Kidney (tissue), 14 donors: ENCODE measurements around the gene MT1H. TPM values are rescaled to one million over a fixed set of nuclear protein-coding genes. Genes with fewer than 3 reads are reported as not detected.

Experiments used
- DNase-seq, 5 donors: peaks; one replicate each; pipeline ENCODE4 v3.0.0-alpha.2; 2013 to 2020
- FAIRE-seq: peaks from 2 replicates; lab custom pipeline; 2012; peaks lifted over from hg19 to GRCh38; lab: Jason Lieb, UNC
- H3K27ac ChIP-seq, 2 donors: one replicate each; pipeline ENCODE4 v1.7.0; 2013; ENCODE audit warnings: low read depth in 2 of 2, low read length in 2 of 2, inconsistent platforms in 1 of 2
- H3K27me3 ChIP-seq: one replicate; pipeline ENCODE4 v1.7.1; 2013; ENCODE audit warnings: low read length, inconsistent platforms; ENCODE audit not compliant: control insufficient read depth, insufficient read depth
- H3K36me3 ChIP-seq, 3 donors: one replicate each; pipeline versions ENCODE4 v1.7.0 to v1.7.1; 2013; ENCODE audit warnings: low read length in 3 of 3, control low read depth in 1 of 3, inconsistent platforms in 1 of 3; ENCODE audit not compliant: insufficient read depth in 3 of 3, control insufficient read depth in 2 of 3
- H3K4me1 ChIP-seq, 3 donors: one replicate each; pipeline versions ENCODE4 v1.7.0 to v1.7.1; 2013; ENCODE audit warnings: low read length in 3 of 3, inconsistent platforms in 1 of 3, low read depth in 1 of 3; ENCODE audit not compliant: control insufficient read depth in 2 of 3, insufficient read depth in 2 of 3
- H3K4me3 ChIP-seq, 3 donors: one replicate each; pipeline versions ENCODE4 v1.7.0 to v1.8.1; 2013; ENCODE audit warnings: low read length in 3 of 3, control low read depth in 1 of 3, inconsistent platforms in 1 of 3
- H3K9ac ChIP-seq, 3 donors: one replicate each; pipeline versions ENCODE4 v1.7.0 to v1.7.1; 2013; ENCODE audit warnings: low read length in 3 of 3, control low read depth in 1 of 3, inconsistent platforms in 1 of 3
- H3K9me3 ChIP-seq, 3 donors: one replicate each; pipeline versions ENCODE4 v1.7.0 to v1.7.1; 2013; ENCODE audit warnings: low read length in 3 of 3, control low read depth in 1 of 3, inconsistent platforms in 1 of 3; ENCODE audit not compliant: control insufficient read depth in 2 of 3, insufficient read depth in 1 of 3
- CTCF ChIP-seq: IDR thresholded peaks from 3 replicates; pipeline ENCODE4 v1.5.1; 2012; ENCODE audit warnings: mild to moderate bottlenecking, moderate library complexity, borderline replicate concordance; ENCODE audit not compliant: insufficient read depth; ENCODE audit errors: extremely low read depth
- intact Hi-C: fragments of 100-400 bp; cut with DNase I; formaldehyde crosslinking; loops from one replicate; pipeline ENCODE4 v1.11.1; 2022
- polyA plus RNA-seq: library from polyadenylated mRNA; stranded (reverse); fragments of 350-450 nt; fragmentation: Illumina TruSeq; extraction: RNeasy Lipid Tissue Mini Kit (QIAGEN cat#74804); gene quantifications from one replicate; pipeline ENCODE4 v1.2.3, GENCODE V29; 2014; ENCODE audit warnings: low read depth, low replicate concordance; ENCODE audit not compliant: insufficient read depth
- total RNA-seq: library from RNA; stranded (reverse); fragmentation: NEBNext Ultra II Directional; extraction: Animal tissue kit (Norgen Biotek cat#: 25700); gene quantifications from one replicate; pipeline ENCODE4 v1.2.1, GENCODE V29; 2021
- donor health status: control.
- donor health status: control.
- donor health status: control.
- donor health status: control.
- donor health status: control.
- donor health status: DM: yes; HTN: yes; CAD: no.
- donor health status: Normal renal cell carcinoma (clear cell type).

Gene MT1H
- total and polyA plus RNA-seq, 2 donors from 2014 or later = 4.4 to 606 TPM

DNA sequence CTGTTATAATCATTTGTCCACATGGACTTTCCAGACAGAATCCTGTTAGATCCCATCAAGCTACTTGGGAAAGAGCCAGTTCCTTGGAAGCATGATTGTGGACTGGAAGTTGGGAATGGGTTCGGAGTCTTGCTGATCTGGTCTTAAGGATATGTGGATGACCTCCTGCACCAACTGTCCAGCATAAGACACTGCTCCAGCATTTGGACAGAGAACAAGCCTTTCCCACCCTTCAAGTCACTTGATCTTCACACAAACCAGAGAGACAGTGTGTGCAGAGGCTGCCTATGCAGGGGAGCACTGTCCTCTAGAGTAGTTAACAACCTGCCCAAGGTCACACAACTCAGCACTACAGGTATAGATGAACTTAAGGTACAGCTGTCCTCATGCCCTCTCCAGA is 23.8 kb upstream of the MT1H start:
- intact Hi-C loops = no loop called here
- DNase-seq (no peak), FAIRE-seq (no peak)
- Histone ChIP-seq H3K27me3 (peaks cover 48% of the 10 kb centered on the region), H3K4me3 (no peak overlapping the region), H3K9ac (no peak overlapping the region), H3K4me1 (peaks cover 0 to 7% (median 6%) of the 10 kb centered on the region in 3 donors), H3K36me3 (no peaks in the 10 kb centered on the region), H3K27ac (no peak overlapping the region), H3K9me3 (no peaks in the 10 kb centered on the region)
- TF ChIP-seq CTCF = no peak

- H3K4me1 ChIP-seq = peaks cover 0 to 7% (median 6%) of the 10 kb centered on the region in 3 donors
These were observed 21.8 kb upstream of the MT1H start for GRCh38 chr16:56647641-56648431.

DNA sequence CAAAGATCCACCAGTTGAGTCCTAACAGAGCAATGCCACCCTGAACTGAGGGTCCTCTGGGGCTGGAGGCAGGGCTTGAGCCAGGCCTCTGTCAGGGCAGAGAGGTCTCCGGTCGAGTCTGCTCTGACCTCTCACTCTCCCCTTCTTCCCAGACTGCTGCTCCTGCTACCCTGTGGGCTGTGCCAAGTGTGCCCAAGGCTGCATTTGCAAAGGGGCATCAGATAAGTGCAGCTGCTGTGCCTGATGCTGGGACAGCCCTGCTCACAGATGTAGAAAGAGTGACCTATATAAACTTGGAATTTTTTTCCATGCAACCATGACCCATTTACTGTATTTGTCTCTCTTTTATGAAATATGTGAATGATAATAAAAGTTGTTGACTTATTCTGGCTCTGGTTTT is 20.3 kb upstream of the MT1H start:
- H3K4me1 ChIP-seq = peaks cover 0 to under 1% (median 0%) of the 10 kb centered on the region in 3 donors
- no peak for TF ChIP-seq CTCF
- H3K9ac ChIP-seq = no peak overlapping the region
- no peak for FAIRE-seq
- intact Hi-C loops = no loop called here
- no peaks in the 10 kb centered on the region for H3K9me3 ChIP-seq
- no peaks in the 10 kb centered on the region for H3K36me3 ChIP-seq
- H3K4me3 ChIP-seq = no peak overlapping the region
- H3K27ac ChIP-seq = no peak overlapping the region
- no peak for DNase-seq
- peaks cover 30% of the 10 kb centered on the region for H3K27me3 ChIP-seq

More at GRCh38 chr16:56647641-56648431, 21.8 kb upstream of the MT1H start:
- Histone ChIP-seq H3K4me3 (no peak overlapping the region), H3K9ac (no peak overlapping the region), H3K27me3 (peaks cover 37% of the 10 kb centered on the region), H3K27ac (no peak overlapping the region), H3K9me3 (no peaks in the 10 kb centered on the region), H3K36me3 (no peaks in the 10 kb centered on the region)
- intact Hi-C loops = no loop called here
- DNase-seq (no peak), FAIRE-seq (no peak)
- no peak for TF ChIP-seq CTCF
